ENCODE measurements around the gene IRGQ.
A peak's percentile ranks its signal among the peaks of the same experiment; 100 is the strongest.
"Not testable (repeated sequence)": the region's sequence is repeated elsewhere in the genome, so short reads cannot be mapped to it uniquely, and the experiment has no call there.

The IRGQ gene

GRCh38 chr19:43595999-43596841, at the start of gene IRGQ, which contains the start of gene ZNF576:
Gene IRGQ (minus strand): TSS chr19:43596134. CDS start chr19:43595338, 796 bp downstream.
Gene ZNF576 (plus strand): TSS chr19:43596595. CDS start chr19:43597109, 514 bp downstream.
- DNase-seq (ENCODE audit: low read depth in 2 of 2): peak; percentile 100

DNA sequence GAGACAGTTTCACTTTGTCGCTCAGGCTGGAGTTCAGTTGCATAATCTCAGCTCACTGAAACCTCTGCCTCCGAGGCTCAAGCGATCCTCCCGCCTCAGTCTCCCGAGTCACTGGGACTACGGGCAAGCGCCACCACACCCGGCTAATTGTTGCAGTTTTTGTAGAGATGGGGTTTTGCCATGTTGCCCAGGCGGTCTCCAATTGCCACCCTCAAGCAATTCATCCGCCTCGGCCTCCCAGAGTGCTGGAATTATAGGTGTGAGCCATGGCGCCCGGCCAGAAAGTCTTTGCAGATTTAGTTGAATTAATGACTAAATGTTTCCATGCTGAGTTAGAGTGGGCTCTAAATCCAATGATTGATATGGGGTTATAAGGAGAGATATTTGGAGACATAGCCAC, 48.2 kb upstream of the IRGQ start:
- DNase-seq (ENCODE audit: low read depth in 2 of 2): no peak

DNA sequence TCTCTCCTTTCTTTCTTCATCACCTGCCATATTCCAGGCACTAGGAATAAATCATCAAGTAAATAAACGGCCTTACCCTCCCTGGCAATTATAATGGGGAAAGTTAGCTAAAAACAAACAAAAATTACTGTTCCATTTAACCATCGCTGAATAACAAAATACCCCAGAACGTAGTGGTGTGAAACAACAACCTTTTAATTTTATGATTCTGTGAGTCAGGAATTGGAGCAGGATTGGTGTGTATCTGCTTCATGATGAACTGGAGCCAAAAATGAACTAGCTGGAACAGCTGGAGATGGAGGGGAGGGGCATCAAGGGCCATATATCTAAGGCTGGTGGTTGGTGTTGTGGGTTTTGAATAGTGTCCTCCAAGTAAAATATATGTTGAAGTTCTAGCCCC, 47.4 kb upstream of the IRGQ start:
- no peak for DNase-seq (ENCODE audit: low read depth in 2 of 2)

DNA sequence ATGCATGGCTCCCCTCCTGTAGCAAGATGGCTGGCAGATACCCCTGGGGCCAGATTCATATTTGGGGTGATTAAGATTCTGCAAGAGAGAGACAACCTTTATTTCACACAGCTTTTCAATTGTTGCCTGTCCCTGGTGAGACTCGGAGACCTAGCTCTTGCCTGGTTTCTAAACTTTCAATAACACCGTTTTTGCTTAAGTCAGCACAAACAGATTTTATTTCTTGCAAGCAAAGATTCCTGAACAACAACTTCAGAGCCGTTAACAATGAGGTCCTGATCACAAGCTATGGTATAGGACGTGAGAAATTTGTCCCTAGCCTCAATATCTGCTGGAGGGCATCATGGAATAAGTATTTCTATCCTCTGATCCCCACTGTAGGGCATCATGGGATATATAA, 46.6 kb upstream of the IRGQ start:
- no peak for DNase-seq (ENCODE audit: low read depth in 2 of 2)

GRCh38 chr19:43641333-43641732, 45.4 kb upstream of the IRGQ start:
- no peak for DNase-seq (ENCODE audit: low read depth in 2 of 2)

- DNase-seq (ENCODE audit: low read depth in 2 of 2): no peak
Observed at GRCh38 chr19:43640424-43640757, 44.5 kb upstream of the IRGQ start.

- peak; percentile 10 to 26 for DNase-seq (ENCODE audit: low read depth in 2 of 2)
Observed at GRCh38 chr19:43639519-43640423, 43.8 kb upstream of the IRGQ start, which contains the start of gene CADM4. Gene CADM4 (minus strand): TSS chr19:43639850. CDS start chr19:43639790, 60 bp downstream.

DNA sequence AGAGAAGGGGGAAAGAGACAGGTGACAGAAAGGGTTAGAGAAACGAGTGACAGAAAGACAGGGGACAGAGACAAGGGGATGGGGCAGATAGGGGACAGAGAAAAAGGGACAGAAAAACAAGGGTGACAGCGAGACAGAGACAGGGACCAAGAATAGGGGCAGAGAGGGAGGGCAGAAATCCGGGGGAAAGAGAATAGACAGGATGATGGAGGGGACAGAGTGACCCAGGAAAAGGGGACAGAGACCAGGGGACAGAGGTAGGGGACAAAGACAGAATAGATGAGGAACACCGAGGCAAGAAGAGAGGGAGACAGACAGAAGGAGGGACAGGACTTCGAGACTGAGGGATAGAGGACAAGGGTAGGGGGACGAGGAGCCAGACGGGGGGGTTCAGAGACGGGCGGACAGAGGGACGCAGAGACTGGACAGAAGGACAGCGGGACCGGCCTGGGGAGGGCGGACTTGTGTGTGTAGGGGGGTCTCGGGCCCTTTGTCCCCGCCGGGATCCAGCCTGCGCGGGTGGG, 43.1 kb upstream of the IRGQ start:
- no peak for DNase-seq (ENCODE audit: low read depth in 2 of 2)

GRCh38 chr19:43638214-43638994, 42.5 kb upstream of the IRGQ start:
- DNase-seq (ENCODE audit: low read depth in 2 of 2): no peak

GRCh38 chr19:43636121-43636683, 40.3 kb upstream of the IRGQ start:
- DNase-seq (ENCODE audit: low read depth in 2 of 2): no peak

DNA sequence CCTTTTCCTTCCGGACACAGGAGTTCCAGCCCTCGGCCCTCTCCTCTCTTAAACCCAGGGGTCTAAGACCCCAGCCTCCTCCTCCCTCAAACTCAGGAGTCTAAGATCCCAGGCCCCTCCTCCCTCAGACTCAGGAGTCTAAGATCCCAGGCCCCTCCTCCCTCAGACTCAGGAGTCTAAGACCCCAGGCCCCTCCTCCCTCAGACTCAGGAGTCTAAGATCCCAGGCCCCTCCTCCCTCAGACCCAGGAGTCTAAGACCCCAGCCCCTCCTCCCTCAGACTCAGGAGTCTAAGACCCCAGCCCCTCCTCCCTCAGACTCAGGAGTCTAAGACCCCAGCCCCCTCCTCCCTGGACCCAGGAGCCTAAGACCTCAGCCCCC, 39.6 kb upstream of the IRGQ start:
- DNase-seq (ENCODE audit: low read depth in 2 of 2): not testable (repeated sequence)

GRCh38 chr19:43634872-43635560, 39.1 kb upstream of the IRGQ start:
- DNase-seq (ENCODE audit: low read depth in 2 of 2): no peak

DNA sequence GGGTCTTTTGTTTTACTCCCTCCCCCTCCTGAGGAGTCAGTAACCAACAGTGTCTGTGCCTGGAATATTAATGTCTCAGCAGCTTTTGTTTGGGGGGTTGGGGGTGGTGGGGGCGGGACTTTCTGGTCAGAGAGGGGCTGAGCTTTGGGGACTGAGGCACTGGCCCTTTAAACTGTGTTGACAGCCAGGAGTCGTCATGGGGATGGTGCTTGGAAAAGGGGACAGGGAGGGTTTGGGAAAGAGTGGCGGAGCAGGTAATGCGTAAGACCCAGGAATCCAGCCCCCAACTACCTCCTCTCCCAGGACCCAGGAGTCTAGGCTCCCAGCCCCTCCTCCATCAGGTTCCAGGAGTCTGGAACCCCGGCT, 38.6 kb upstream of the IRGQ start:
- no peak for DNase-seq (ENCODE audit: low read depth in 2 of 2)

- no peak for DNase-seq (ENCODE audit: low read depth in 2 of 2)
Observed at GRCh38 chr19:43634068-43634467, 38.1 kb upstream of the IRGQ start.

GRCh38 chr19:43633520-43633919, 37.6 kb upstream of the IRGQ start:
- no peak for DNase-seq (ENCODE audit: low read depth in 2 of 2)

GRCh38 chr19:43631491-43631890, 35.6 kb upstream of the IRGQ start:
- no peak for DNase-seq (ENCODE audit: low read depth in 2 of 2)

- no peak for DNase-seq (ENCODE audit: low read depth in 2 of 2)
Observed at GRCh38 chr19:43628646-43629326, 32.9 kb upstream of the IRGQ start.

- DNase-seq (ENCODE audit: low read depth in 2 of 2): no peak
Observed at GRCh38 chr19:43626838-43627237, 30.9 kb upstream of the IRGQ start.

- no peak for DNase-seq (ENCODE audit: low read depth in 2 of 2)
Observed at GRCh38 chr19:43625918-43626579, 30.1 kb upstream of the IRGQ start.

DNA sequence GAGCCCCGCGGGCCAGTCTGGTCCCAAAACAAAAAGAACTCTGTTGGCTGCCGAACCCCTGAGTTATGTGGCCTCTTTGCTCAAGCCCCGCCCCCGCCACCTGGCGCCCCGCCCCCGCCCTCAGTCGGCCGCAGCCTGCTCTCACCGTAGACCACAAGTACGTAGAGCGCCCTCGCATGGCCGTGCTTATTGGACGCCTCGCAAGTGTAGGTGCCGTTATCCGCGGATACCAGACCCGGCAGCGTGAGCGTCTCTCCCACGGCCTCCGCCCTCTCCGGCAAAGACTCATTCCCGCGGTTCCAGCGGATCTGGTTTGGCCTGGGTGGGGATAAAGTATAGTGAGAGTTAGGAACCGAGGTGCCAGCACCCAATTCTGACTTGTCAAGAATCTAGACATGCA, 29.0 kb upstream of the IRGQ start:
- DNase-seq (ENCODE audit: low read depth in 2 of 2): peak; percentile 55 to 76
